Stimulated activated naive CD8-positive, alpha-beta T cell treated with anti-CD3 and anti-CD28 coated beads, Interleukin-15, amount 100 ng/mL, for 72 hours (primary cell): ENCODE results near the gene PRR12.

Experiments
- ATAC-seq: fragments of 150-1000 bp; cut with Tn5 transposase; 2 replicates; pipeline ENCODE4 v1.10.0; 2021; ENCODE audit warnings: mild to moderate bottlenecking, moderate library complexity
- DNase-seq, 2 donors: peaks; one replicate each; pipeline ENCODE4 v3.0.0; 2021 to 2022
- H3K27ac Mint-ChIP-seq, 2 donors: one replicate each; pipeline ENCODE4 v1.8.0; 2022; ENCODE audit warnings: mild to moderate bottlenecking in 2 of 2, mixed read lengths in 2 of 2, moderate library complexity in 2 of 2
- H3K27me3 Mint-ChIP-seq: one replicate; pipeline ENCODE4 v1.8.0; 2022; ENCODE audit warnings: mixed read lengths
- H3K4me1 Mint-ChIP-seq: one replicate; pipeline ENCODE4 v1.8.0; 2022; ENCODE audit warnings: mild to moderate bottlenecking, mixed read lengths
- H3K4me3 Mint-ChIP-seq, 2 donors: one replicate each; pipeline ENCODE4 v1.8.0; 2022; ENCODE audit warnings: mild to moderate bottlenecking in 2 of 2, mixed read lengths in 2 of 2, moderate library complexity in 1 of 2
- H3K9me3 Mint-ChIP-seq, 2 donors: one replicate each; pipeline ENCODE4 v1.8.0; 2022; ENCODE audit warnings: mixed read lengths in 2 of 2

Gene PRR12

DNA sequence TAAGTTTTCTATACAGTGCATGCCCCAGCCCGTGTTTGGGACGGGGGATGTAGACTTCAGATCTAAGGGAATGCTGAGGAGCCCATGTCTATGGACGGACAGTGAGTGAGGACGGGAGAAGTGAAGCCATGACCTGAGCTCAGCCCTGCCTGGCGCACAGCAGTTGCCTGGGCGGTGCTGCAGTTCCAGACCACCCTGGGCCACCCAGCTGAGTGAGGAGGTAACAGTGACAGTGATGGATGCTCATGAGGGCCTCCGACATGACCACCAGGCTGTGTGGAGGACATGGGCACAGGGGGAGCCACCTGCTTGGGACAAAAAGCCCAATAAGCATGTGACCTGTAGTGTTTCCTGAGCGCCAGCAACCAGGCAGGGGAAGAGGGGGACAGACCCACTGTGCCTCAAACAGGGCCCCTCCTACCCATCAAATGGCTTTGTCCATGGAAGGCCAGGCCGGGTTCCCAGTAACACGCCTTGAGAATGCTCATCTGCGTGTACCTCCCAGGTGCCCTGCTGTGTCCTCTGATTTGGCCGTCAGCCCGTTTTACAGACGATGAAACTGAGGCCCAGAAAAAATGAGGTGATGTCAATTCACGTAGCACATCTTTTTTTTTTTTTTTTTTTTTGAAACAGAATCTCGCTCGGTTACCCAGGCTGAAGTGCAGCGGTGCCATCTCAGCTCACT, 33.2 kb upstream of the PRR12 start:
- ATAC-seq = no peak
- no peak for DNase-seq
- H3K27ac Mint-ChIP-seq = peak overlapping the region; percentile 13 to 50
- peak overlapping the region; percentile 63 to 74 for H3K4me3 Mint-ChIP-seq
- no peaks in the 10 kb centered on the region for H3K9me3 Mint-ChIP-seq
- no peaks in the 10 kb centered on the region for H3K27me3 Mint-ChIP-seq
- peaks cover 97% of the 10 kb centered on the region for H3K4me1 Mint-ChIP-seq

DNA sequence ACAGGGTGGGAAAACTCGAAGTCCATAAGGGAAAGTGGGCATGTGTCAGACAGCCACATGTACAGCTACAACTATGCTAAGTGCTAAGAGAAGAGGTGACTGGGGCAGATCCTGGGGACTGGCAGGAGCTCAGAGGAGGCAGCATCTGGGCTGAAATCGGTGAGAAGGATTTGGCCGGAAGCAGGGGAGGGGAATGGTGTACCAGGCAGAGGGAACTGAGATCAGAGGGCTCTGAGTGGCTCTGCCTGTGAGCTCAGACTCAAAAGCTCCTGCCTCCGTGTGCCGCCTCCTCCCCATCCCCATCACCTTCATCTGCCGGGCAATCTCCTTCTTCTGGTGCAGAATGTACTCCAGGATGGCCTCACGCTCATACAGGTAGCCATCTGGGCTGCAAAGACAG, 32.4 kb upstream of the PRR12 start:
- DNase-seq = peak in 1 of 2 donors; percentile 39
- Mint-ChIP-seq H3K27ac (peak overlapping the region; percentile 67 to 86), H3K9me3 (no peaks in the 10 kb centered on the region), H3K4me3 (peak overlapping the region; percentile 77 to 81), H3K27me3 (no peaks in the 10 kb centered on the region), H3K4me1 (peaks cover 97% of the 10 kb centered on the region)
- ATAC-seq = no peak

DNA sequence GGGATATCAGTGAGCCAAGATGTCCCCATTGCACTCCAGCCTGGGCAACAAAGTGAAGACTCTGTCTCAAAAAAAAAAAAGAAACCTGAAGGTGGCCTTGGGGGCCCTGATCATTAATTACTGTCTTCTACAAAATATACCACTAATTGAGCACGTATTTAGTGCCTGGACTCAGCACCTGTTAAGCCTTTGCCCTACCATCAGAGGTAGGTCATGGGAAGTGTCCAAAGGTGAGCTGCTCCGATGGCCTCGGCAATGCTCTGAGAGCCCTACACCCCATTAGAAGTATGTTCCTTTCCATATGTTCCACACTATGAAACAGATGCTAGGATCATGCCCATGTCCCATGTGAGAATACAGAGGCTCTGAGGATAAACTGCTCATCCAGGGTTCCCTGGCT, 31.5 kb upstream of the PRR12 start:
- ATAC-seq (no peak), DNase-seq (no peak)
- Mint-ChIP-seq H3K27ac (peak overlapping the region; percentile 94 to 95), H3K4me3 (peak overlapping the region; percentile 77 to 81), H3K9me3 (no peaks in the 10 kb centered on the region), H3K4me1 (peaks cover 97% of the 10 kb centered on the region), H3K27me3 (no peaks in the 10 kb centered on the region)

DNA sequence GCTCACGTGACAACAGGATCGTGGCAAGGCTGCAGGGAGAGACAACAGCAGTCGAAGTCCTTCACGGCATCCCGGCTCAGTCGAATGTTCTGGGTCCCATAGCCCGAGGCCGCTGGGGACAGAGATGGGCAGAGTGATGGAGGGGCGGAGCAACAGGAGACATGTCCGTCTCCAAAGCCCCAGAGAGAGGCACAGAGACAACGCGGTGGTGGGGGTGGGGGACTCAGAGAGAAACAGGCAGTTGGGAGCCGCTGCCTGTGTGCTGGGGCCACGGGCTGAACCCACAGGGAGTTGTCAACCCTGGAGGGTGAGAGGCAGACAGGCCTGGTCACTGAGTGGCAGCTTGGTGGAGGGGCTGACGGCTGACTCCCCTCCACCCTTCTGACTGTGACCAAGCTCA, 31.1 kb upstream of the PRR12 start:
- no peak for DNase-seq
- Mint-ChIP-seq H3K4me3 (peak overlapping the region; percentile 77 to 81), H3K27me3 (no peaks in the 10 kb centered on the region), H3K4me1 (peaks cover 97% of the 10 kb centered on the region), H3K9me3 (peaks cover 0 to 4% of the 10 kb centered on the region in 2 donors), H3K27ac (peak overlapping the region; percentile 94 to 95)
- peak; percentile 20 for ATAC-seq

DNA sequence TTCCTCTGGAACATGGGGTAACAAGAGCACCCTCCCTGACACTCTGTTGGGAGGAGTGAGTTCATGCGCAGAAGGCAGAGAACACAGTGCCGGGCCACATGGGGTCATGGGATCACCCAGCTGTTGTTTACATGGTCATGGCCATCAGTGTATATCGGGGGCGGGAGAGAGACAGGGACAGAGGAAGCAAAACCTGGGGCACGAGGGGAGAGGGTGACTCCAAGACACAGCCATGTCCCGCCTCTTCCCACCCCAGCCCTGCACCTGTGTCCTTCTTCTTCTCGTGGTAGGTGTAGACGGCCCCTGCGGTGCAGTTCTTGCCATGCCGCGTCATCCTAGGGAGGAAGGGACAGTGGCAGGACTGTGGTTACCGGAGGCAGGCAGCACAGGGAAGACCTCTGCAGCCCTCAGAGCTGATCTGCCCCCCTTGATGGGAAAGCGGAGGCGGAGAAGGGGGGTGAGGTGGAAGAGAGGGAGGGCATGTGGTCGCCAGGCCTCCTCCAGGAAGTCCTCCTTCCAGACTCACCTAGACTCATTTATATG, 30.6 kb upstream of the PRR12 start:
- Mint-ChIP-seq H3K4me3 (peak overlapping the region; percentile 77 to 81), H3K27ac (peak overlapping the region; percentile 94 to 95), H3K27me3 (no peaks in the 10 kb centered on the region), H3K9me3 (peaks cover 0 to 9% of the 10 kb centered on the region in 2 donors), H3K4me1 (peaks cover 97% of the 10 kb centered on the region)
- DNase-seq = peak in 1 of 2 donors; percentile 42
- peak; percentile 18 for ATAC-seq

DNA sequence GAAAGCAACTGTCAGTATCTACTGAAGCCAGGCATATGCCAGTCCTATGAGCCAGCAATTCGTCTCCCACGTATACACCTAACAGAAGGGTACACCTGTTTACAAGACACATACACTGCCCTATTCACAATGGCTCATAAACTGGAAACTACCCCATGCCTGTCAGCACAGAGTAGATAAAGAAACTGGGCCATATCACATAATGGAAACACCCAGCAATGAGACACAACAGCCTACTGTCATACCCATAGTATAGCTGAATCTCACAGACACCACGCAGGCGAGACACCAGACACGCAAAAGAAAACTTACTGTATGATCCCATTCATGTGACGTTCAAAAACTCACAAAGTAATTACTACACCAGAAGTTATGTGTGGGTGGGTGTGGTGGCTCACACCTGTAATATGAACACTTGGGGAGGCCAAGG, 26.4 kb upstream of the PRR12 start:
- Mint-ChIP-seq H3K4me1 (peaks cover 96% of the 10 kb centered on the region), H3K4me3 (peak overlapping the region; percentile 13 to 29), H3K27me3 (no peaks in the 10 kb centered on the region), H3K9me3 (peaks cover 0 to 9% of the 10 kb centered on the region in 2 donors), H3K27ac (peak overlapping the region; percentile 11 to 67)
- peak in 1 of 2 donors; percentile 43 for DNase-seq
- peak; percentile 72 for ATAC-seq

GRCh38 chr19:49565261-49565660, 25.7 kb upstream of the PRR12 start:
- Mint-ChIP-seq H3K27me3 (no peaks in the 10 kb centered on the region), H3K4me3 (peak overlapping the region; percentile 13 to 29), H3K27ac (peak overlapping the region in 1 of 2 donors; percentile 30), H3K9me3 (peaks cover 0 to 9% of the 10 kb centered on the region in 2 donors), H3K4me1 (peaks cover 96% of the 10 kb centered on the region)
- ATAC-seq = no peak
- no peak for DNase-seq

DNA sequence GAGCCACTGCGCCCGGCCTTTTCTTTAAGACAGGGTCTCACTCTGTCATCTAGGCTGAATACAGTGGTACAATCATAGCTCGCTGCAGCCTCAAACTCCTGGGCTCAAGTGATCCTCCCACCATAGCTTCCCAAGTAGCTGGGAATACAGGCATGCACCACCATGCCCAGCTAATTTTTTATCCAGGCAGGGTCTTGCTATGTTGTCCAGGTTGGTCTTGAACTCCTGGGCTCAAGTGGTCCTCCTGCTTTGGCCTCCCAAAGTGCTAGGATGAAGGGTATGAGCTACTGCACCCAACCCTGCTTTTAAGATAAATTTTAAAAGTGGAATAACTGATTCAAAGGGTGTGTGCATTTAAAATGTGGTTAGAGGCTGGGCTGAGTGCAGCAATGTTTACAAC, 24.7 kb upstream of the PRR12 start:
- ATAC-seq (no peak), DNase-seq (no peak)
- Mint-ChIP-seq H3K4me3 (no peak overlapping the region), H3K27ac (no peak overlapping the region), H3K27me3 (no peaks in the 10 kb centered on the region), H3K9me3 (peaks cover 0 to 9% of the 10 kb centered on the region in 2 donors), H3K4me1 (peaks cover 96% of the 10 kb centered on the region)

- Mint-ChIP-seq H3K27me3 (no peaks in the 10 kb centered on the region), H3K4me3 (peak overlapping the region; percentile 58 to 65), H3K27ac (peak overlapping the region; percentile 12 to 73), H3K4me1 (peaks cover 83% of the 10 kb centered on the region), H3K9me3 (peaks cover 0 to 9% of the 10 kb centered on the region in 2 donors)
- peak; percentile 83 for ATAC-seq
- DNase-seq = peak; percentile 60 to 62
Observed at GRCh38 chr19:49567861-49568441, 23.0 kb upstream of the PRR12 start.

DNA sequence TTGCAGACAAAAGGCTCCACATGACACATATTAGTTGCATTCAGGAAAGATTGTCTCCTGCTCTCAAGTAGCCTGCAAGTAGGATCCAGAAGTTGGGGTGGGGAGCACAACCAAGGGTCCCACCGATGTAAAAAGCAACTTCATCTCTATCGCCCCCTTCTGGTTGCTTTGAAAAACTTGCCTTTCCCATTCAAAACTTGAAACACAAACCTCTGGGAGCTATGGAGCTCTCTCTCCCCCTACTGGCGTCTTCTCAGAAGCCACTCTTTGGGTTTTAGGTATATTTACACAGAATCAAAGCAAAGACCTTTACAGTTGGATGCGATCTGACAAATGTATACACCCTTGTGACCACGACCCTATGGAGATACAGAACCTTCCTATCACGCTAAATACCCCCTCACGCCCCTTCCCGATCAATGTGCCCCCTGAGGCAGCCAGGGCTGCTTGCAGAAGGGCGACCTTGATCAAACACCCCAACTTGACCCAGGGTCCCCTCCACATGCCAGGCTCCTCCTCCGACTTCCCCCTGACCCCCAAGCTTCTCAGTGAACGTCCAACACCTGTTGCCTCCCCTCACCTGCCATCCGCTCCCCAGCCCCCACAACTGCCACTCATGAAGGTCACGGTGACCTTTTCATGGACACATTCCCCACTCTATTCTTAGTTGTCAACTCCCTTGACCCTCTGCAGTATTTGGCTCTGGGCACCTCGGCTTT, 20.7 kb upstream of the PRR12 start:
- Mint-ChIP-seq H3K27me3 (no peaks in the 10 kb centered on the region), H3K4me1 (peaks cover 59% of the 10 kb centered on the region), H3K27ac (no peak overlapping the region), H3K4me3 (peak overlapping the region in 1 of 2 donors; percentile 5), H3K9me3 (peaks cover 0 to 2% of the 10 kb centered on the region in 2 donors)
- DNase-seq (peak; percentile 69 to 70), ATAC-seq (peak; percentile 70)

- Mint-ChIP-seq H3K4me1 (peaks cover 51% of the 10 kb centered on the region), H3K27ac (peak overlapping the region in 1 of 2 donors; percentile 57), H3K27me3 (no peaks in the 10 kb centered on the region), H3K4me3 (no peak overlapping the region), H3K9me3 (no peaks in the 10 kb centered on the region)
- DNase-seq (no peak), ATAC-seq (no peak)
Observed at GRCh38 chr19:49570997-49571676, 19.8 kb upstream of the PRR12 start.

GRCh38 chr19:49573009-49573408, 18.0 kb upstream of the PRR12 start:
- Mint-ChIP-seq H3K9me3 (no peaks in the 10 kb centered on the region), H3K27ac (no peak overlapping the region), H3K4me3 (no peak overlapping the region), H3K4me1 (peaks cover 43% of the 10 kb centered on the region), H3K27me3 (no peaks in the 10 kb centered on the region)
- ATAC-seq (no peak), DNase-seq (no peak)

DNA sequence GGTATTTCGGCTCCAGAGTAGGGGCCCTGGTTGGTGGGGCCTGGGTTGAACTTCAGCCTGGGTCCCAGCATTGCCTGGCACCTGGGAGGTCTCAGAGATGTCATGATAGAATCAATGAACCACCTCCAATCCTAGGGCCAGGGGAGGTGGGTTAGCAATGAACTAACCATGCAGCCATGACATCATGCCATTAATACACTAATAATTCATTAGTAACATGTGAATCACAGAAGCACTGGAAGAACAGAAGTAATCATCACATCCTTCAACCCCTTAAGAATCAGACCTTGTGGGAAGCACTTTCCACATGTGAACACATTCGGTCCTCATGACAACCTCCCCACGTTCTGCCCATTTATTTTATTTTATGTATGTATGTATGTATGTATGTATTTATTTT, 17.6 kb upstream of the PRR12 start:
- no peak for ATAC-seq
- Mint-ChIP-seq H3K9me3 (no peaks in the 10 kb centered on the region), H3K4me1 (peaks cover 43% of the 10 kb centered on the region), H3K4me3 (no peak overlapping the region), H3K27ac (no peak overlapping the region), H3K27me3 (no peaks in the 10 kb centered on the region)
- DNase-seq = no peak

- DNase-seq (no peak), ATAC-seq (no peak)
- H3K4me3 Mint-ChIP-seq = no peak overlapping the region
- H3K9me3 Mint-ChIP-seq = no peaks in the 10 kb centered on the region
- no peaks in the 10 kb centered on the region for H3K27me3 Mint-ChIP-seq
- peaks cover 45% of the 10 kb centered on the region for H3K4me1 Mint-ChIP-seq
- peak overlapping the region; percentile 27 to 36 for H3K27ac Mint-ChIP-seq
Observed at GRCh38 chr19:49574206-49574755, 16.7 kb upstream of the PRR12 start.

- Mint-ChIP-seq H3K27ac (peak overlapping the region in 1 of 2 donors; percentile 85), H3K4me1 (peaks cover 51% of the 10 kb centered on the region), H3K4me3 (peak overlapping the region; percentile 93 to 95), H3K9me3 (no peaks in the 10 kb centered on the region), H3K27me3 (no peaks in the 10 kb centered on the region)
- DNase-seq (no peak), ATAC-seq (no peak)
Observed at GRCh38 chr19:49579193-49579592, 11.8 kb upstream of the PRR12 start.
